GM12872 (cell line): ENCODE results near the gene DDX39B.

Source experiments
- TF ChIP-seq, protein P1 (sequence below): IDR thresholded peaks from 3 replicates; pipeline ENCODE4 v1.5.1; 2011; ENCODE audit warnings: low read depth, mild to moderate bottlenecking, low read length, moderate library complexity; ENCODE audit not compliant: insufficient read depth

Gene DDX39B

DNA sequence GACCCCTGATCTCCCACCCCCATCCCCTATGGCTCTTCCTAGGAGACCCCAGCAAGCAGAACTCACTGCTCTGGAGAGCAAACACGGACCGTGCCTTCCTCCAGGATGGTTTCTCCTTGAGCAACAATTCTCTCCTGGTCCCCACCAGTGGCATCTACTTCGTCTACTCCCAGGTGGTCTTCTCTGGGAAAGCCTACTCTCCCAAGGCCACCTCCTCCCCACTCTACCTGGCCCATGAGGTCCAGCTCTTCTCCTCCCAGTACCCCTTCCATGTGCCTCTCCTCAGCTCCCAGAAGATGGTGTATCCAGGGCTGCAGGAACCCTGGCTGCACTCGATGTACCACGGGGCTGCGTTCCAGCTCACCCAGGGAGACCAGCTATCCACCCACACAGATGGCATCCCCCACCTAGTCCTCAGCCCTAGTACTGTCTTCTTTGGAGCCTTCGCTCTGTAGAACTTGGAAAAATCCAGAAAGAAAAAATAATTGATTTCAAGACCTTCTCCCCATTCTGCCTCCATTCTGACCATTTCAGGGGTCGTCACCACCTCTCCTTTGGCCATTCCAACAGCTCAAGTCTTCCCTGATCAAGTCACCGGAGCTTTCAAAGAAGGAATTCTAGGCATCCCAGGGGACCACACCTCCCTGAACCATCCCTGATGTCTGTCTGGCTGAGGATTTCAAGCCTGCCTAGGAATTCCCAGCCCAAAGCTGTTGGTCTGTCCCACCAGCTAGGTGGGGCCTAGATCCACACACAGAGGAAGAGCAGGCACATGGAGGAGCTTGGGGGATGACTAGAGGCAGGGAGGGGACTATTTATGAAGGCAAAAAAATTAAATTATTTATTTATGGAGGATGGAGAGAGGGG is 31.7 kb upstream of the DDX39B start:
- TF ChIP-seq, protein P1, sequence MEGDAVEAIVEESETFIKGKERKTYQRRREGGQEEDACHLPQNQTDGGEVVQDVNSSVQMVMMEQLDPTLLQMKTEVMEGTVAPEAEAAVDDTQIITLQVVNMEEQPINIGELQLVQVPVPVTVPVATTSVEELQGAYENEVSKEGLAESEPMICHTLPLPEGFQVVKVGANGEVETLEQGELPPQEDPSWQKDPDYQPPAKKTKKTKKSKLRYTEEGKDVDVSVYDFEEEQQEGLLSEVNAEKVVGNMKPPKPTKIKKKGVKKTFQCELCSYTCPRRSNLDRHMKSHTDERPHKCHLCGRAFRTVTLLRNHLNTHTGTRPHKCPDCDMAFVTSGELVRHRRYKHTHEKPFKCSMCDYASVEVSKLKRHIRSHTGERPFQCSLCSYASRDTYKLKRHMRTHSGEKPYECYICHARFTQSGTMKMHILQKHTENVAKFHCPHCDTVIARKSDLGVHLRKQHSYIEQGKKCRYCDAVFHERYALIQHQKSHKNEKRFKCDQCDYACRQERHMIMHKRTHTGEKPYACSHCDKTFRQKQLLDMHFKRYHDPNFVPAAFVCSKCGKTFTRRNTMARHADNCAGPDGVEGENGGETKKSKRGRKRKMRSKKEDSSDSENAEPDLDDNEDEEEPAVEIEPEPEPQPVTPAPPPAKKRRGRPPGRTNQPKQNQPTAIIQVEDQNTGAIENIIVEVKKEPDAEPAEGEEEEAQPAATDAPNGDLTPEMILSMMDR, result no peak

DNA sequence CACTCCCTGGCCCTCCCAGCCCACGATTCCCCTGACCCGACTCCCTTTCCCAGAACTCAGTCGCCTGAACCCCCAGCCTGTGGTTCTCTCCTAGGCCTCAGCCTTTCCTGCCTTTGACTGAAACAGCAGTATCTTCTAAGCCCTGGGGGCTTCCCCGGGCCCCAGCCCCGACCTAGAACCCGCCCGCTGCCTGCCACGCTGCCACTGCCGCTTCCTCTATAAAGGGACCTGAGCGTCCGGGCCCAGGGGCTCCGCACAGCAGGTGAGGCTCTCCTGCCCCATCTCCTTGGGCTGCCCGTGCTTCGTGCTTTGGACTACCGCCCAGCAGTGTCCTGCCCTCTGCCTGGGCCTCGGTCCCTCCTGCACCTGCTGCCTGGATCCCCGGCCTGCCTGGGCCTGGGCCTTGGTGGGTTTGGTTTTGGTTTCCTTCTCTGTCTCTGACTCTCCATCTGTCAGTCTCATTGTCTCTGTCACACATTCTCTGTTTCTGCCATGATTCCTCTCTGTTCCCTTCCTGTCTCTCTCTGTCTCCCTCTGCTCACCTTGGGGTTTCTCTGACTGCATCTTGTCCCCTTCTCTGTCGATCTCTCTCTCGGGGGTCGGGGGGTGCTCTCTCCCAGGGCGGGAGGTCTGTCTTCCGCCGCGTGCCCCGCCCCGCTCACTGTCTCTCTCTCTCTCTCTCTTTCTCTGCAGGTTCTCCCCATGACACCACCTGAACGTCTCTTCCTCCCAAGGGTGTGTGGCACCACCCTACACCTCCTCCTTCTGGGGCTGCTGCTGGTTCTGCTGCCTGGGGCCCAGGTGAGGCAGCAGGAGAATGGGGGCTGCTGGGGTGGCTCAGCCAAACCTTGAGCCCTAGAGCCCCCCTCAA is 30.5 kb upstream of the DDX39B start, which contains the start of gene LTA:
Gene LTA, plus strand, starts transcription at position 249 of the 871 bp plus-strand sequence. Its CDS starts 454 bp downstream, at position 703.
- TF ChIP-seq, protein P1, result no peak

DNA sequence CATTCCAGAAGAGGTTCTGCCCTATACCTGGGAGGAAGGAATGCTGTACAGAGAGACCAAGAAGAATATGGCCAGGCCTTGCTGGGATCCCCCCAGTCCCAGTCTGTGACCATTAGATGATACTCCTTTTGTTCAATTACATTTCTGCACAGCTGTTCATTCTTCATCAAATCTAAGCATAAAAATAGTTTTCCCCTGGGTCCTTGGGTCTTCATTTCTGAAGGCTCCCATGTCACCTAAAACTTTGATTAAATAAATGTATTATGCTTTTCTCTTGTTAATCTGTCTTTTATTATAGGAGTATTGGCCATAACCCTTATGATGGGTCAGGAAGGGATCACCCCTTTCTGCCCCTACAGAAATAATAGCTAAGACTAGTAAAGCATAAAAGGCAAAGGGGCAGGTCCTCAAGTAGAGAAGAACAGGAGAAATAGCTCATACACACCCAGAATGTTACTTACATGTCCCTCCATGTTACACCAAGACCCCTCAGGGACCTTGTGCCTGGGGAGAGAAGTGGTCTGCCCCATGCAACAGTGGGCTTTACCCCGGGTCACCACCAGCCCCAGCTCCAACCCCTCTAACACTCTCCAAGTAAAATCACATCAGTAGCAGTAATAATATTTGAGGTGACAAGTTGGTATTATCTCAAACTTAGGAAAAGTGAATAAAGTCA is 28.2 kb upstream of the DDX39B start:
- TF ChIP-seq, protein P1, result no peak

DNA sequence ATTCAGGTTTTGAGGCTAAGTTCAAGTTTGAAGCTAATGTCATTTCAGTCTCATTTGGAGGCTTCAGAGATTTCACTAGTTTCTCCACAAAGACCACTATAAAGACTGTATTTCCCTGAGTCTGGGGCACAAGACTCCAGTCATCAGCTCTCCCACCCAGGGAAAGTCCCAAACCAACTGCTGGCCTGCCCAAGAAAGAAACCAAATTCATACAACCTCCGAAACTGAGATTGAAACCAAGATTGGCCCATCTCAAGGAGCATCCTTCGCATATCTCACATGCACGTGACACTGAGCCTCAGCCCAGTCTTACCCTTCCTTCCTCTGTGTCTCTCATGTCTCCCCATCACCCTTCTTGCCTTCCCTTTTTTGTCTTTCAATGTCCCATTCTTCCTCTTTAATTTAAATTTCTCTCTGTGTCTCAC is 26.7 kb upstream of the DDX39B start:
- TF ChIP-seq, protein P1, result no peak

DNA sequence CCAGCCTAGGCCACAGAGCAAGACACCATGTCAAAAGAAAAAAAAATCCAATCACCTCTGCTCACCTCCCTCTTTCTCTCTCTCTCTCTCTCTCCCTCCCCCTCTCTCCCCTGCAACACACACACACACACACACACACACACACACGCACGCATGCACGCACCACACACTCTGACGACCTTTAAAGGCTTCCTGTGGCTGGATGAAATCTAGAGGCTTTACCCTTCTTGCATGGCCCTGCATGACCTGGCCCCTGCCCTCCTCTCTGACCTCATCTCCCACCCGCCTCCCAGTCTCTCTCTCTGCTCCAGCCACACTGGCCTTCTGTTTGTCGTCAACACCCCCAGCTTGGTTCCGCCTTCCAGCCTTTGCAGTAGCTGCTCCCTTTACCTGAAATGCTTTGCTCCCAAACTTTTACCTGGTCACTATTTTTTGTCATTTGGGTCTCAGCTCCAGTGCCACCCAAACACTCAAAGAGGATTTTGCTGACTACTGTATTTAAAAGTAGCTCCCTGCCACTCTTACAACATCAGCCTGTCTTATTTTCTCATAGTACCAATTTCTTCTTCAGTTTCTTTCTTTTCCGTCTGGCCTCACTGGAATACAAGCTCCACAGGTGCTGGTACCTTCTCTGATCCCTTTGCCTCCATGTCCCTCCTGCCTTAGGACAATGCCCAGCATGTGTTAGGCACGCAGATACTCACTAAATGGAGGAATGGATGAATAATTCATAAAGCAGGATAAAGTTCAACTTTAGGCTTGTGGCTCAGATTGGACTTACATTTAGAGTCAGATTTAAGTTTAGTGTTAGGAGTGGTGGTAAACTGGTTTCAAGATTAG is 25.9 kb upstream of the DDX39B start:
- TF ChIP-seq, protein P1, result no peak

DNA sequence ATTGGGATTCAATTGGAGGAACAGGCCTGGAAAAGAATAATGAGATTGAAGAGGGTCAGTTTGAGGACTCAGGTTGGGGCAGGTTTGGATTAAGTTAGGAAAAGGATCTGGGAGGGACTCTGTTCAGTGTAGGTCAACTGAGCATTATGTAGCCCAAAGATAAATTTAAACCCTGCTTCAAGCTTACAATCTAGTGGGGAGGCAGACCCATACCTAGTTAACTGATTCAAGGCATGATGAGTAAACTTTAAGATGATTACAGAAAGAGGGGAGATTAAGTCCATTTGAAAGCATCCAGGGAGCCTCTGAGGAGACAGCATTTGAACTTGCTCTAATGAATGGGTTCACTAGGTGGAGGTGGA is 18.9 kb upstream of the DDX39B start:
- TF ChIP-seq, protein P1, result no peak
